GM23338 (cell line): ENCODE measurements around the gene DPH7. TPM values are rescaled to one million over a fixed set of nuclear protein-coding genes. Genes with fewer than 3 reads are reported as not detected.

Experiments
- ATAC-seq: fragments of 200-7000 bp; cut with Tn5 transposase; 3 replicates; pipeline ENCODE4 v1.9.1; 2020
- DNase-seq: peaks from one replicate; pipeline ENCODE4 v3.0.0-alpha.2; 2015; ENCODE audit warnings: low spot score
- H2AFZ ChIP-seq: fragments of 200-600 bp; sonication (generic); 2 replicates; pipeline ENCODE4 v1.8.0; 2016; ENCODE audit warnings: antibody characterized with exemption, mild to moderate bottlenecking, moderate library complexity
- H3F3A ChIP-seq: fragments of 200-600 bp; sonication (generic); replicated peaks from 2 replicates; pipeline ENCODE4 v1.8.0; 2017; ENCODE audit warnings: antibody characterized with exemption, mixed run types, low read depth
- H3K27ac ChIP-seq: fragments of 200-600 bp; sonication (generic); 2 replicates; pipeline ENCODE4 v1.6.1; 2016; ENCODE audit warnings: low read depth
- H3K27me3 ChIP-seq: fragments of 200-600 bp; sonication (generic); 2 replicates; pipeline ENCODE4 v1.8.0; 2016; ENCODE audit warnings: mild to moderate bottlenecking, mixed run types, moderate library complexity; ENCODE audit not compliant: insufficient read depth
- H3K36me3 ChIP-seq: fragments of 200-600 bp; sonication (generic); 2 replicates; pipeline ENCODE4 v1.8.0; 2016; ENCODE audit warnings: mild to moderate bottlenecking; ENCODE audit not compliant: insufficient read depth
- H3K4me1 ChIP-seq: fragments of 200-600 bp; sonication (generic); 2 replicates; pipeline ENCODE4 v1.8.0; 2016; ENCODE audit warnings: mild to moderate bottlenecking, moderate library complexity; ENCODE audit not compliant: insufficient read depth
- H3K4me2 ChIP-seq: fragments of 200-600 bp; sonication (generic); 2 replicates; pipeline ENCODE4 v1.7.1; 2017; ENCODE audit warnings: mixed run types
- H3K4me3 ChIP-seq: fragments of 200-600 bp; sonication (generic); 2 replicates; pipeline ENCODE4 v1.6.1; 2016; ENCODE audit warnings: mixed run types
- H3K79me2 ChIP-seq: fragments of 200-600 bp; sonication (generic); replicated peaks from 2 replicates; pipeline ENCODE4 v1.8.0; 2017; ENCODE audit warnings: mild to moderate bottlenecking; ENCODE audit not compliant: insufficient read depth
- H3K9me2 ChIP-seq: fragments of 200-600 bp; sonication (generic); 2 replicates; pipeline ENCODE4 v1.8.0; 2017; ENCODE audit not compliant: insufficient read depth
- H4K20me1 ChIP-seq: fragments of 200-600 bp; sonication (generic); replicated peaks from 2 replicates; pipeline ENCODE4 v1.8.0; 2017; ENCODE audit warnings: mild to moderate bottlenecking; ENCODE audit not compliant: insufficient read depth
- H3K27ac Mint-ChIP-seq: 2 replicates; pipeline ENCODE4 v1.8.0; 2020; ENCODE audit warnings: inconsistent platforms, mild to moderate bottlenecking, moderate library complexity, mixed read lengths
- H3K27me3 Mint-ChIP-seq: 3 replicates; pipeline ENCODE4 v1.8.0; 2022; ENCODE audit warnings: low read depth, mild to moderate bottlenecking, moderate library complexity, mixed read lengths, inconsistent platforms; ENCODE audit not compliant: insufficient read depth, poor library complexity
- H3K36me3 Mint-ChIP-seq: 3 replicates; pipeline ENCODE4 v1.8.0; 2021; ENCODE audit warnings: low read depth, mild to moderate bottlenecking, inconsistent platforms, moderate library complexity, mixed read lengths
- H3K4me1 Mint-ChIP-seq: 3 replicates; pipeline ENCODE4 v1.8.0; 2020; ENCODE audit warnings: mild to moderate bottlenecking, inconsistent platforms, mixed read lengths
- H3K4me3 Mint-ChIP-seq: 3 replicates; pipeline ENCODE4 v1.8.0; 2021; ENCODE audit warnings: moderate library complexity, mild to moderate bottlenecking, inconsistent platforms, mixed read lengths
- H3K9me3 Mint-ChIP-seq: 3 replicates; pipeline ENCODE4 v1.8.0; 2020; ENCODE audit warnings: moderate library complexity, mild to moderate bottlenecking, inconsistent platforms, mixed read lengths
- CTCF ChIP-seq, 2 experiments: fragments of 200-600 bp in 1 of 2; sonication (generic) in 1 of 2; conservative IDR thresholded peaks; 2 replicates each; pipeline versions ENCODE4 v1.5.1 to v1.6.1; 2016 to 2017; ENCODE audit warnings: antibody characterized with exemption in 2 of 2, low read depth in 2 of 2, mild to moderate bottlenecking in 2 of 2, moderate library complexity in 1 of 2
- EZH2 ChIP-seq: fragments of 200-600 bp; sonication (generic); IDR thresholded peaks from one replicate; pipeline ENCODE4 v1.8.0; 2017; ENCODE audit warnings: antibody characterized with exemption, mild to moderate bottlenecking, low read depth; ENCODE audit not compliant: unreplicated experiment
- EZH2phosphoT487 ChIP-seq: fragments of 200-600 bp; sonication (generic); IDR thresholded peaks from one replicate; pipeline ENCODE4 v1.8.1; 2018; ENCODE audit warnings: antibody characterized with exemption; ENCODE audit not compliant: unreplicated experiment
- JUNB ChIP-seq: IDR thresholded peaks from one replicate; pipeline ENCODE4 v1.6.1; 2016; ENCODE audit warnings: antibody characterized with exemption; ENCODE audit not compliant: unreplicated experiment
- NANOG ChIP-seq: IDR thresholded peaks from 2 replicates; pipeline ENCODE4 v1.6.1; 2016; ENCODE audit warnings: antibody characterized with exemption, borderline replicate concordance
- POLR2AphosphoS5 ChIP-seq: IDR thresholded peaks from 2 replicates; pipeline ENCODE4 v1.6.1; 2016; ENCODE audit warnings: antibody characterized with exemption, low read depth
- REST ChIP-seq: IDR thresholded peaks from one replicate; pipeline ENCODE4 v1.6.1; 2018; ENCODE audit warnings: antibody characterized with exemption; ENCODE audit not compliant: unreplicated experiment
- STAT1 ChIP-seq: IDR thresholded peaks from one replicate; pipeline ENCODE4 v1.6.1; 2016; ENCODE audit warnings: antibody characterized with exemption; ENCODE audit not compliant: unreplicated experiment
- ZNF331 ChIP-seq: fragments of 250-450 bp; sonication (Bioruptor Pico); IDR thresholded peaks from 2 replicates; pipeline ENCODE4 v1.5.0; 2020; ENCODE audit warnings: low read depth, mild to moderate bottlenecking, moderate library complexity
- polyA plus RNA-seq: library from polyadenylated mRNA; unstranded; fragments of >200 nt; fragmentation: Nextera tagmentation; extraction: Ambion mirVana; gene quantifications from 2 replicates; pipeline ENCODE4 v1.2.1, GENCODE V29; 2016
- total RNA-seq: library from RNA; depleted of rRNA; stranded (reverse); fragments of >200 nt; shearing (Covaris generic); gene quantifications from 2 replicates; pipeline ENCODE4 v1.2.3, GENCODE V29; 2014
- TF ChIP-seq, protein P1 (sequence below): fragments of 250-450 bp; sonication (Bioruptor Pico); IDR thresholded peaks from 2 replicates; pipeline ENCODE4 v1.5.0; 2020; ENCODE audit warnings: mild to moderate bottlenecking, moderate library complexity

DPH7 gene
- total and polyA plus RNA-seq, 2 experiments from 2014 or later, result 44.5 to 68.8 TPM

DNA sequence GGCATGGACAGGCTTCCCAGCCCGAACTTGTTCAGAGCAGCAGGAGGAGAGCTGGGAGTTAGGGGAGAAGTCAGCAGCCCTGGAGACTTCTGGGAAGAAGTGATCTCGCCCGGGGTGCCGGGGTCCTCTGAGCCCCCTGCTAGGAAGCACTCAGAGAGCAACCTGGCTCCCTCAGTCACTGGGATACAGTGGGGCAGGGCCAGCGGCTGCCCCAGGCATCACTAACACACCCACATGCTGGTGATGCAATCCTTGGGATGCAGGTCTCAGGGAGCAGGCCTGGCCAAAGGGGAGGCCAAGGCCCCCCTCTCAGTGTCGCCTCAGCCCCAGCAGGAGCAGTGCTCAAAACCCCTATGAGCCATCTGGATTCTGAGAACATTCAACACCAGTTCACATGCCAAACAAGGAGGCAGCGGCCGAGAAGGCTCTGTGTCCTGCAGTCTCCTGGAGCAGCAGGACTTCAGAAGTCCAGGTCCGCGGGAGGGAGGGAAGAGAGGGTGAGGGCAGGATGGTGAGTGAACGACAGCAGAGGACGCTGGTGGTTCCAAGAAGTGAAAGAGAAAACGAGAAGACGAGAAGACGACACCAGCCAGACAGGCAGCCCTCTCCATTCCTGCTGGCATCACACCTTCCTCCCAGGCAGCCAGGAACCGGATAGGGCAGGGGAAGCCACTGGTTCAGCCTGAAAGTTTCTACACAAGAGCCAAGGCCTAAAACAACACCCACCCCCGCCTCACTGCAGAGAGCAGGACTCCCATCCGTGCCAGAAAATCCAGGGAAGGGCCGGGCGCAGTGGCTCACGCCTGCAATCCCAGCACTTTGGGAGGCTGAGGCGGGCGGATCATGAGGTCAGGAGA lies 30.8 kb downstream of the DPH7 start:
- H3K27ac ChIP-seq, result no peak overlapping the region
- H3K4me3 ChIP-seq, result no peak overlapping the region
- H3K27ac Mint-ChIP-seq, result no peak overlapping the region
- H3K9me2 ChIP-seq, result no peaks in the 10 kb centered on the region
- H3F3A ChIP-seq, result peaks cover 8% of the 10 kb centered on the region
- H3K9me3 Mint-ChIP-seq, result peaks cover 19% of the 10 kb centered on the region
- no peak for DNase-seq
- no peak for ATAC-seq
- H3K79me2 ChIP-seq, result no peaks in the 10 kb centered on the region
- no peaks in the 10 kb centered on the region for H4K20me1 ChIP-seq
- no peak overlapping the region for H2AFZ ChIP-seq
- peaks cover 10% of the 10 kb centered on the region for H3K27me3 Mint-ChIP-seq
- H3K36me3 ChIP-seq, result no peaks in the 10 kb centered on the region
- peaks cover 3% of the 10 kb centered on the region; the same call in 1 of the 2 replicates for H3K4me1 ChIP-seq
- TF ChIP-seq CTCF (conservative IDR thresholded peaks at IDR 0.05; ENCODE audit: low read depth in 2 of 2) (no peak), EZH2phosphoT487 (no peak), ZNF331 (CRISPR knock-in tag) (no peak), STAT1 (no peak), EZH2 (no peak), REST (no peak), NANOG (no peak), POLR2AphosphoS5 (no peak), JUNB (no peak)
- TF ChIP-seq, protein P1, sequence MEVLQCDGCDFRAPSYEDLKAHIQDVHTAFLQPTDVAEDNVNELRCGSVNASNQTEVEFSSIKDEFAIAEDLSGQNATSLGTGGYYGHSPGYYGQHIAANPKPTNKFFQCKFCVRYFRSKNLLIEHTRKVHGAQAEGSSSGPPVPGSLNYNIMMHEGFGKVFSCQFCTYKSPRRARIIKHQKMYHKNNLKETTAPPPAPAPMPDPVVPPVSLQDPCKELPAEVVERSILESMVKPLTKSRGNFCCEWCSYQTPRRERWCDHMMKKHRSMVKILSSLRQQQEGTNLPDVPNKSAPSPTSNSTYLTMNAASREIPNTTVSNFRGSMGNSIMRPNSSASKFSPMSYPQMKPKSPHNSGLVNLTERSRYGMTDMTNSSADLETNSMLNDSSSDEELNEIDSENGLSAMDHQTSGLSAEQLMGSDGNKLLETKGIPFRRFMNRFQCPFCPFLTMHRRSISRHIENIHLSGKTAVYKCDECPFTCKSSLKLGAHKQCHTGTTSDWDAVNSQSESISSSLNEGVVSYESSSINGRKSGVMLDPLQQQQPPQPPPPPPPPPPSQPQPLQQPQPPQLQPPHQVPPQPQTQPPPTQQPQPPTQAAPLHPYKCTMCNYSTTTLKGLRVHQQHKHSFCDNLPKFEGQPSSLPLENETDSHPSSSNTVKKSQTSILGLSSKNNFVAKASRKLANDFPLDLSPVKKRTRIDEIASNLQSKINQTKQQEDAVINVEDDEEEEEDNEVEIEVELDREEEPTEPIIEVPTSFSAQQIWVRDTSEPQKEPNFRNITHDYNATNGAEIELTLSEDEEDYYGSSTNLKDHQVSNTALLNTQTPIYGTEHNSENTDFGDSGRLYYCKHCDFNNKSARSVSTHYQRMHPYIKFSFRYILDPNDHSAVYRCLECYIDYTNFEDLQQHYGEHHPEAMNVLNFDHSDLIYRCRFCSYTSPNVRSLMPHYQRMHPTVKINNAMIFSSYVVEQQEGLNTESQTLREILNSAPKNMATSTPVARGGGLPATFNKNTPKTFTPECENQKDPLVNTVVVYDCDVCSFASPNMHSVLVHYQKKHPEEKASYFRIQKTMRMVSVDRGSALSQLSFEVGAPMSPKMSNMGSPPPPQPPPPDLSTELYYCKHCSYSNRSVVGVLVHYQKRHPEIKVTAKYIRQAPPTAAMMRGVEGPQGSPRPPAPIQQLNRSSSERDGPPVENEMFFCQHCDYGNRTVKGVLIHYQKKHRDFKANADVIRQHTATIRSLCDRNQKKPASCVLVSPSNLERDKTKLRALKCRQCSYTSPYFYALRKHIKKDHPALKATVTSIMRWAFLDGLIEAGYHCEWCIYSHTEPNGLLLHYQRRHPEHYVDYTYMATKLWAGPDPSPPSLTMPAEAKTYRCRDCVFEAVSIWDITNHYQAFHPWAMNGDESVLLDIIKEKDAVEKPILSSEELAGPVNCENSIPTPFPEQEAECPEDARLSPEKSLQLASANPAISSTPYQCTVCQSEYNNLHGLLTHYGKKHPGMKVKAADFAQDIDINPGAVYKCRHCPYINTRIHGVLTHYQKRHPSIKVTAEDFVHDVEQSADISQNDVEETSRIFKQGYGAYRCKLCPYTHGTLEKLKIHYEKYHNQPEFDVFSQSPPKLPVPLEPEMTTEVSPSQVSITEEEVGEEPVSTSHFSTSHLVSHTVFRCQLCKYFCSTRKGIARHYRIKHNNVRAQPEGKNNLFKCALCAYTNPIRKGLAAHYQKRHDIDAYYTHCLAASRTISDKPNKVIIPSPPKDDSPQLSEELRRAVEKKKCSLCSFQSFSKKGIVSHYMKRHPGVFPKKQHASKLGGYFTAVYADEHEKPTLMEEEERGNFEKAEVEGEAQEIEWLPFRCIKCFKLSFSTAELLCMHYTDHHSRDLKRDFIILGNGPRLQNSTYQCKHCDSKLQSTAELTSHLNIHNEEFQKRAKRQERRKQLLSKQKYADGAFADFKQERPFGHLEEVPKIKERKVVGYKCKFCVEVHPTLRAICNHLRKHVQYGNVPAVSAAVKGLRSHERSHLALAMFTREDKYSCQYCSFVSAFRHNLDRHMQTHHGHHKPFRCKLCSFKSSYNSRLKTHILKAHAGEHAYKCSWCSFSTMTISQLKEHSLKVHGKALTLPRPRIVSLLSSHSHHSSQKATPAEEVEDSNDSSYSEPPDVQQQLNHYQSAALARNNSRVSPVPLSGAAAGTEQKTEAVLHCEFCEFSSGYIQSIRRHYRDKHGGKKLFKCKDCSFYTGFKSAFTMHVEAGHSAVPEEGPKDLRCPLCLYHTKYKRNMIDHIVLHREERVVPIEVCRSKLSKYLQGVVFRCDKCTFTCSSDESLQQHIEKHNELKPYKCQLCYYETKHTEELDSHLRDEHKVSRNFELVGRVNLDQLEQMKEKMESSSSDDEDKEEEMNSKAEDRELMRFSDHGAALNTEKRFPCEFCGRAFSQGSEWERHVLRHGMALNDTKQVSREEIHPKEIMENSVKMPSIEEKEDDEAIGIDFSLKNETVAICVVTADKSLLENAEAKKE (CRISPR knock-in tag), result no peak
- H3K4me3 Mint-ChIP-seq, result no peak overlapping the region
- H3K36me3 Mint-ChIP-seq, result peaks cover 21% of the 10 kb centered on the region
- no peaks in the 10 kb centered on the region for H3K27me3 ChIP-seq
- no peak overlapping the region for H3K4me2 ChIP-seq
- H3K4me1 Mint-ChIP-seq, result peaks cover 6% of the 10 kb centered on the region
